ENCODE results near the gene SLC24A3.

DNA sequence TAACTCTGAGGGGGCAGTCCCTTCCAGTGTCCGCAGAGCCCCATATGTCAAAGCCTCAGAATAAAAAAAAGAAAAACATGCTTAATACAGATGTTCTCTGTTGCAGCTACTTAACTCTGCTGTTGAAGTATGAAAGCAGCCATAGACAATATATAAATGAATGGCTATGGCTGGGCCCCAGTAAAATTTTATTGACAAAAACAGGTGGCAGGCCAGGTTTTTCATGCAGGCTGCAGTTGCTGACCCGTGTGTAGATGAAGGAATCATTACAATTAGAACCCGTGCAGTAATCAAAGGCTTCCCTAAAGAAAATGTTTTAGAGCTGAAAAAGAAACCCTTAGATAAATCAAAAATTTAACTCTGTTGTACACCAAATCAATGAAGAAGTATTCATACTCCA, 532.7 kb downstream of the SLC24A3 start:
- TF ChIP-seq EZH2 (IDR thresholded peaks at IDR 0.05; ENCODE audit: borderline replicate concordance) (no peak), CTCF (IDR thresholded peaks at IDR 0.05; ENCODE audit: poor library complexity) (no peak)
